ENCODE data around the gene GYPB.
"Not testable (repeated sequence)": the region's sequence is repeated elsewhere in the genome, so short reads cannot be mapped to it uniquely, and the experiment has no call there.

The GYPB gene

GRCh38 chr4:144019277-144019676 lies at the start of gene GYPB:
TSS of gene GYPB (minus strand) at chr4:144019380. CDS start at chr4:144019287, 93 bp downstream.
- DNase-seq (ENCODE audit: low read depth in 3 of 3): not testable (repeated sequence)

- DNase-seq (ENCODE audit: low read depth in 3 of 3): not testable (repeated sequence)
These were observed 42.4 kb upstream of the GYPB start for GRCh38 chr4:144061556-144061955.

- not testable (repeated sequence) for DNase-seq (ENCODE audit: low read depth in 3 of 3)
These were observed 41.2 kb upstream of the GYPB start for GRCh38 chr4:144060234-144060859.

GRCh38 chr4:144056800-144057199 lies 37.6 kb upstream of the GYPB start:
- DNase-seq (ENCODE audit: low read depth in 3 of 3): no peak

GRCh38 chr4:144055336-144055735 lies 36.2 kb upstream of the GYPB start:
- not testable (repeated sequence) for DNase-seq (ENCODE audit: low read depth in 3 of 3)

GRCh38 chr4:144051494-144051893 lies 32.3 kb upstream of the GYPB start:
- not testable (repeated sequence) for DNase-seq (ENCODE audit: low read depth in 3 of 3)

- DNase-seq (ENCODE audit: low read depth in 3 of 3): not testable (repeated sequence)
These were observed 31.5 kb upstream of the GYPB start for GRCh38 chr4:144050631-144051030.

- DNase-seq (ENCODE audit: low read depth in 3 of 3): not testable (repeated sequence)
These were observed 30.6 kb upstream of the GYPB start for GRCh38 chr4:144049495-144050424.

GRCh38 chr4:144044936-144045335 lies 25.8 kb upstream of the GYPB start:
- DNase-seq (ENCODE audit: low read depth in 3 of 3): not testable (repeated sequence)

- not testable (repeated sequence) for DNase-seq (ENCODE audit: low read depth in 3 of 3)
These were observed 13.4 kb upstream of the GYPB start for GRCh38 chr4:144032580-144032979.

GRCh38 chr4:144031875-144032274 lies 12.7 kb upstream of the GYPB start:
- DNase-seq (ENCODE audit: low read depth in 3 of 3): not testable (repeated sequence)

GRCh38 chr4:144031369-144031768 lies 12.2 kb upstream of the GYPB start:
- DNase-seq (ENCODE audit: low read depth in 3 of 3): not testable (repeated sequence)

GRCh38 chr4:144030708-144031107 lies 11.5 kb upstream of the GYPB start:
- DNase-seq (ENCODE audit: low read depth in 3 of 3): not testable (repeated sequence)

- not testable (repeated sequence) for DNase-seq (ENCODE audit: low read depth in 3 of 3)
These were observed 7.5 kb upstream of the GYPB start for GRCh38 chr4:144026682-144027081.

- not testable (repeated sequence) for DNase-seq (ENCODE audit: low read depth in 3 of 3)
These were observed 5.3 kb upstream of the GYPB start for GRCh38 chr4:144024399-144025053.

GRCh38 chr4:144022772-144023400 lies 3.7 kb upstream of the GYPB start:
- not testable (repeated sequence) for DNase-seq (ENCODE audit: low read depth in 3 of 3)

- not testable (repeated sequence) for DNase-seq (ENCODE audit: low read depth in 3 of 3)
These were observed 2.3 kb upstream of the GYPB start for GRCh38 chr4:144021336-144021990.

- not testable (repeated sequence) for DNase-seq (ENCODE audit: low read depth in 3 of 3)
These were observed 768 bp downstream of the GYPB start for GRCh38 chr4:144018223-144019000.

GRCh38 chr4:144017271-144017670 lies 1.9 kb downstream of the GYPB start:
- DNase-seq (ENCODE audit: low read depth in 3 of 3): not testable (repeated sequence)

GRCh38 chr4:144016057-144016605 lies 3.0 kb downstream of the GYPB start:
- DNase-seq (ENCODE audit: low read depth in 3 of 3): not testable (repeated sequence)
